Sigmoid colon (tissue), 7 donors: ENCODE measurements around the gene TPPP2. TPM values are rescaled to one million over a fixed set of nuclear protein-coding genes. Genes with fewer than 3 reads are reported as not detected.

ENCODE experiments used
- DNase-seq: peaks from one replicate; pipeline ENCODE4 v3.0.0-alpha.2; 2019
- H3K27ac ChIP-seq, 4 donors: fragments of 200-600 bp; sonication (generic); one replicate each; pipeline ENCODE4 v1.5.1; 2016 to 2019; ENCODE audit warnings: mild to moderate bottlenecking in 1 of 4
- H3K27me3 ChIP-seq, 3 donors: fragments of 200-600 bp; sonication (generic); one replicate each; pipeline ENCODE4 v1.5.1; 2019; ENCODE audit warnings: mild to moderate bottlenecking in 1 of 3
- H3K36me3 ChIP-seq, 4 donors: fragments of 200-600 bp; sonication (generic); one replicate each; pipeline ENCODE4 v1.5.1; 2016 to 2019
- H3K4me1 ChIP-seq, 4 donors: fragments of 200-600 bp; sonication (generic); one replicate each; pipeline ENCODE4 v1.5.1; 2017 to 2019
- H3K4me3 ChIP-seq, 4 donors: fragments of 200-600 bp; sonication (generic); one replicate each; pipeline ENCODE4 v1.5.1; 2017 to 2019; ENCODE audit warnings: mild to moderate bottlenecking in 2 of 4, moderate library complexity in 1 of 4
- H3K9me3 ChIP-seq, 4 donors: fragments of 200-600 bp in 3 of 4; sonication (generic) in 3 of 4; one replicate each; pipeline versions ENCODE4 v1.5.1 to v1.6.1; 2013 to 2019
- CTCF ChIP-seq, 4 experiments: fragments of 450-650 bp in 3 of 4; fragments of 200-600 bp in 1 of 4; IDR thresholded peaks; one replicate each; pipeline ENCODE4 v1.5.1; 2016 to 2019; ENCODE audit warnings: antibody characterized with exemption in 4 of 4, mild to moderate bottlenecking in 3 of 4, moderate library complexity in 2 of 4
- EP300 ChIP-seq, 4 donors: sonication (generic); formaldehyde crosslinking; IDR thresholded peaks; one replicate each; pipeline ENCODE4 v1.6.1; 2017; ENCODE audit warnings: antibody characterized with exemption in 4 of 4
- POLR2A ChIP-seq, 2 donors: fragments of 450-650 bp; IDR thresholded peaks; one replicate each; pipeline ENCODE4 v1.6.1; 2016; ENCODE audit warnings: antibody characterized with exemption in 2 of 2, mild to moderate bottlenecking in 2 of 2, moderate library complexity in 2 of 2
- POLR2AphosphoS5 ChIP-seq, 4 donors: sonication (generic); formaldehyde crosslinking; IDR thresholded peaks; one replicate each; pipeline ENCODE4 v1.6.1; 2017; ENCODE audit warnings: antibody characterized with exemption in 4 of 4
- whole genome bisulfite sequencing, 2 donors: extraction: QIAGEN DNeasy Blood & Tissue Kit; methylation state at CpG; one replicate each; pipeline ENCODE4 v1.1.7; 2013; 5-methylcytosine and 5-hydroxymethylcytosine counted together
- intact Hi-C: fragments of 100-400 bp; cut with DNase I; formaldehyde crosslinking; loops from one replicate; pipeline ENCODE4 v1.15.1; 2023
- polyA plus RNA-seq, 3 donors: library from polyadenylated mRNA; stranded (reverse); fragments of 200-250 nt; gene quantifications; one replicate each; pipeline ENCODE4 v1.2.3, GENCODE V29; 2013
- total RNA-seq, 4 donors: library from RNA; depleted of rRNA; stranded (reverse); fragments of >200 nt; gene quantifications; one replicate each; pipeline ENCODE4 v1.1.0, GENCODE V29; 2016
- donor health status: healthy with polysubstance abuse.
- donor health status: Bipolar disorder and iron deficiency.
- donor health status: healthy.

The TPPP2 gene
- total and polyA plus RNA-seq, 7 donors, result 0.36 TPM; not detected in 6

- Histone ChIP-seq H3K4me1 (peaks cover 0 to 14% (median 2%) of the 10 kb centered on the region in 4 donors), H3K4me3 (no peak overlapping the region), H3K36me3 (peaks cover 3 to 39% (median 25%) of the 10 kb centered on the region in 4 donors), H3K27me3 (no peaks in the 10 kb centered on the region), H3K27ac (peak overlapping the region in 1 of 4 donors; percentile 12), H3K9me3 (no peaks in the 10 kb centered on the region)
- no peak for DNase-seq
- intact Hi-C loops, result loop anchor here (2.0 kb wide), 1 partner anchor 77 kb away; no protein-coding TSS in a partner anchor
- no peak for TF ChIP-seq POLR2AphosphoS5 (IDR thresholded peaks at IDR 0.05)
- TF ChIP-seq EP300 (IDR thresholded peaks at IDR 0.05), result no peak
- no peak for TF ChIP-seq CTCF (IDR thresholded peaks at IDR 0.05)
- no peak for TF ChIP-seq POLR2A (IDR thresholded peaks at IDR 0.05)
- 83 to 84% methylated on average over 6 of the region's 6 CpGs for WGBS, 2 donors
These were observed 14.7 kb upstream of the TPPP2 start for GRCh38 chr14:21015312-21015711.

- Histone ChIP-seq H3K27me3 (no peaks in the 10 kb centered on the region), H3K4me3 (no peak overlapping the region), H3K36me3 (peaks cover 14 to 52% (median 32%) of the 10 kb centered on the region in 4 donors), H3K4me1 (peaks cover 0 to 16% (median 2%) of the 10 kb centered on the region in 4 donors), H3K27ac (peak overlapping the region in 1 of 4 donors; percentile 37), H3K9me3 (no peaks in the 10 kb centered on the region)
- 69 to 70% methylated on average over 9 of the region's 9 CpGs for WGBS, 2 donors
- intact Hi-C loops, result no loop called here
- no peak for TF ChIP-seq POLR2AphosphoS5 (IDR thresholded peaks at IDR 0.05)
- no peak for DNase-seq
These were observed 13.4 kb upstream of the TPPP2 start for GRCh38 chr14:21016413-21017190.

- 78 to 79% methylated on average over 28 of the region's 28 CpGs for WGBS, 2 donors
- H3K9me3 ChIP-seq, result no peaks in the 10 kb centered on the region
- no peak for DNase-seq
- H3K4me3 ChIP-seq, result no peak overlapping the region
- peaks cover 0 to 24% (median 8%) of the 10 kb centered on the region in 4 donors for H3K4me1 ChIP-seq
- intact Hi-C loops, result no loop called here
- no peaks in the 10 kb centered on the region for H3K27me3 ChIP-seq
- peaks cover 17 to 63% (median 36%) of the 10 kb centered on the region in 4 donors for H3K36me3 ChIP-seq
- peak overlapping the region in 1 of 4 donors; percentile 6 for H3K27ac ChIP-seq
- TF ChIP-seq POLR2A (IDR thresholded peaks at IDR 0.05) (no peak), EP300 (IDR thresholded peaks at IDR 0.05) (no peak), CTCF (IDR thresholded peaks at IDR 0.05) (no peak), POLR2AphosphoS5 (IDR thresholded peaks at IDR 0.05) (no peak)
These were observed 12.3 kb upstream of the TPPP2 start for GRCh38 chr14:21017528-21018245.

GRCh38 chr14:21018286-21018685, 11.7 kb upstream of the TPPP2 start:
- 64 to 84% methylated on average over 7 of the region's 7 CpGs for WGBS, 2 donors
- TF ChIP-seq POLR2A (IDR thresholded peaks at IDR 0.05) (no peak), POLR2AphosphoS5 (IDR thresholded peaks at IDR 0.05) (no peak), CTCF (IDR thresholded peaks at IDR 0.05) (no peak), EP300 (IDR thresholded peaks at IDR 0.05) (no peak)
- DNase-seq, result no peak
- Histone ChIP-seq H3K36me3 (peaks cover 17 to 64% (median 36%) of the 10 kb centered on the region in 4 donors), H3K4me1 (peaks cover 0 to 30% (median 14%) of the 10 kb centered on the region in 4 donors), H3K27ac (no peak overlapping the region), H3K9me3 (no peaks in the 10 kb centered on the region), H3K27me3 (no peaks in the 10 kb centered on the region), H3K4me3 (no peak overlapping the region)
- intact Hi-C loops, result no loop called here

- 92 to 95% methylated on average over 3 of the region's 3 CpGs for WGBS, 2 donors
- intact Hi-C loops, result no loop called here
- Histone ChIP-seq H3K4me3 (no peak overlapping the region), H3K36me3 (peaks cover 17 to 64% (median 36%) of the 10 kb centered on the region in 4 donors), H3K27ac (no peak overlapping the region), H3K9me3 (no peaks in the 10 kb centered on the region), H3K4me1 (peaks cover 0 to 35% (median 17%) of the 10 kb centered on the region in 4 donors), H3K27me3 (no peaks in the 10 kb centered on the region)
- no peak for TF ChIP-seq POLR2AphosphoS5 (IDR thresholded peaks at IDR 0.05)
- TF ChIP-seq EP300 (IDR thresholded peaks at IDR 0.05), result no peak
- no peak for TF ChIP-seq POLR2A (IDR thresholded peaks at IDR 0.05)
- TF ChIP-seq CTCF (IDR thresholded peaks at IDR 0.05), result no peak
- DNase-seq, result no peak
These were observed 11.2 kb upstream of the TPPP2 start for GRCh38 chr14:21018781-21019180.
